Cerebellar cortex (tissue), 1 donor: Measurements from ENCODE around the gene LGALS9C.
"Not testable (repeated sequence)": the region's sequence is repeated elsewhere in the genome, so short reads cannot be mapped to it uniquely, and the experiment has no call there.

Experiments used
- DNase-seq: peaks from one replicate; pipeline ENCODE4 v3.0.0-alpha.2; 2015; ENCODE audit warnings: low spot score

LGALS9C gene

DNA sequence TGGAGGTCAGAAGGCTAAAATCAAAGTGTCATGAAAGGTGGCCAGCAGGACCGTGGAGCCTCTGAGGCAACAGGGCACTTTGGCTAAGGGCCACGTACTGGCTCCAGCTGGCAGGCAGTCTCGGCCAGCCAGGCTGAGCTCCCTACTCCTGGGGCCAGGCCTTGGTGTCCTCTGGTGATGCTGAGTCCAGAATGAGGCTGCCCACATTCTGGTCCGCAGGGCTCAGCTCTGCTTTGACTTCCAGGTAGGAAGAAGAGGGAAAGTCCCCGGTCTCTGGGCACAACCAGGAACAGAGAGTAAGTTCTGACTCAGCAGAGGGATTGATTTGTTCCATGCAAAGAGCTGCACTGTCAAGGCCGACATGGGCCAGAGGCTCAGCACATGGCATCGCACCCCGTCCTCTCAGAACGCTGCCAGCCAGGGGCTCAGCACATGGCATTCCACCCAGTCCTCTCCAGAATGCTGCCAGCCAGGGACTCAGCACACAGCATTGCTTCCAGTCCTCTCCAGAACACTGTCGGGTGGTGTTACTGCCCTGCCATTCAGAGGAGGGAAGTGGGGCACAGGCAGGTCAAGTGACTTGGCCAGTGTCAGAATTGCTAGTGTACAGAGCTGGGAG lies 2.5 kb downstream of the LGALS9C start:
- not testable (repeated sequence) for DNase-seq

DNA sequence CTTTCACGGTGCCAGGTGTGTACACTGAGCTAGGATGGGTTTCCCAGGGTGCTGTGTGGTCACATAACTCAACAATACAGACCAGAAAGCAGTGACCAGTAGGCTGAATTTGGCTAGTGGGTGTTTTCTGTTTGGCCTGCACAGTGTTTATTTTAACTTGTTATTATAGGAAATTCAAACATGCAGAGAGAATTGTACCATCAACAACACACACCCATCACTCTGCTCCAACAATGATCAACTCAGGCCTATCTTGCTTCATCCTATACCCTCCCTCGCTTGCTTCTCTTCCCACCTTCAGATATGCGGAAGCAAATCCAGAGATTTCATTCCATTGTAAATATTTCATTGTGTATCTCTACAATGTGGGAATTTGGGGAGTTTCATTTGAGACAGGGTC lies 5.2 kb downstream of the LGALS9C start:
- DNase-seq, result not testable (repeated sequence)

DNA sequence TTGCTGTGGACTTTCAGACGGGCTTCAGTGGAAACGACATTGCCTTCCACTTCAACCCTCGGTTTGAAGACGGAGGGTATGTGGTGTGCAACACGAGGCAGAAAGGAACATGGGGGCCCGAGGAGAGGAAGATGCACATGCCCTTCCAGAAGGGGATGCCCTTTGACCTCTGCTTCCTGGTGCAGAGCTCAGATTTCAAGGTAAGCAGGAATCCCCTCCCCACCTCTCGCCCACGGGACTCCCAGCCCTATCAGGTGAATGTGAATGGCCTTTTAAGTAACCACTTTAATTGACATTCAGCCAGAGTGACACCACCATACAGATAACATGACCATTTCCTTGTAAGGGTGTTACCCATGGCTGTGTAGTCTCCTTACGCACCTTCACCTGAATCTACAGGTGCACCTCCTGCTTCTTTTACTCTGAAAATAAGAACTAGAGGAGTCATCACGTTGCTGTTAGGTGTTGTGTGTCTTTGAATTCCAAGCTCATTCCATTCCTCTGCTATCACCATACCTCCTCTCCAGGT lies 9.4 kb downstream of the LGALS9C start:
- not testable (repeated sequence) for DNase-seq

DNA sequence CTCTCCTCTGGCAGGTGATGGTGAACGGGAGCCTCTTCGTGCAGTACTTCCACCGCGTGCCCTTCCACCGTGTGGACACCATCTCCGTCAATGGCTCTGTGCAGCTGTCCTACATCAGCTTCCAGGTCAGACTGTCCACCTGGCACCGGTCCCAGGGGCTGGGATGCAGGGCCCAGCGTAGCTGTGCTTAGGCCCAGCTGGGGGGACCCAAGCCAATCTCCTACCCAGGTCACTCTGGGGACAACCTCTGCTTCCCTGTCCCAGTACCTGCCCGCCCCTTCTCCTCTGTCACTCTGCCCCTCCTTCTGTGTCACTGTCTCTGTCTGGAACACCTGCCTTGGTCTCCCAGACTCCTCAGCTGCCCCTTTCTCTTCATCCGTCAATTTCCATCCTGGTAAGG lies 11.0 kb downstream of the LGALS9C start:
- not testable (repeated sequence) for DNase-seq

DNA sequence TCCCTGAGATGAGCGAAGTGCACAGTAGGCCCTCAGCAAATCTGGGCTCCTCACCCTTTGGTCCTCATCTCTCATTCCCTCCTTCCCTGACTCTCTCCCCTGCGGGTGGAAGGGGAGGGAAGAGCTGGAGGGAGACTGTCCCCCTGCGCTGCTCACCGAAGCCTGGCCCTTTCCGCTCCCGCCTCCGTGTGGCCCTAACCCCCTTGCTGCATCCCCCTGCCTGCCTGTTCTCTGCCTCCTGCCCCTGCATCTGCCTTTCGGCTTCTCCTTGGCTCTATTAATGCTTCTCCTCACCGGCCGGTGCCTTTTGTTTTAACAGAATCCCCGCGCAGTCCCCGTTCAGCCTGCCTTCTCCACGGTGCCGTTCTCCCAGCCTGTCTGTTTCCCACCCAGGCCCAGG lies 12.0 kb downstream of the LGALS9C start:
- not testable (repeated sequence) for DNase-seq

DNA sequence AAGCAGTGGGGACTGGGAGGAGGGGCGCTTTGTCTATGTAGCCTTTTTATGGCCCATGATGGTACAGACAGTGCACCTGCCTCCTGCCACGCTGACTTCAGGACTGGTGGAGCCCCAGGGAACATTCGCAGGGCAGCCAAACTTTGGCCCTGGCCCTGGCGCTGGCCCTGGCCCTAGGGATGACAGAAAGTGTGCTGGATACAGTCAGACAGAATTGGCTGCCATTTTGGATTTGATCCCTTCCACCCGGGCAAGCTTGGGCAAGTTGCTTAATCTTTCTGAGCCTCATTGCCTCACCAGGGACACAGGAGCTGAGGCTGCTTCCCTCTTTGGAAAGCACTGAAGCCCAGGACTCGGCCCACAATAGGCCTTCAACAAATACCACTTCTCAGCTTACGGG lies 13.4 kb downstream of the LGALS9C start:
- not testable (repeated sequence) for DNase-seq

DNA sequence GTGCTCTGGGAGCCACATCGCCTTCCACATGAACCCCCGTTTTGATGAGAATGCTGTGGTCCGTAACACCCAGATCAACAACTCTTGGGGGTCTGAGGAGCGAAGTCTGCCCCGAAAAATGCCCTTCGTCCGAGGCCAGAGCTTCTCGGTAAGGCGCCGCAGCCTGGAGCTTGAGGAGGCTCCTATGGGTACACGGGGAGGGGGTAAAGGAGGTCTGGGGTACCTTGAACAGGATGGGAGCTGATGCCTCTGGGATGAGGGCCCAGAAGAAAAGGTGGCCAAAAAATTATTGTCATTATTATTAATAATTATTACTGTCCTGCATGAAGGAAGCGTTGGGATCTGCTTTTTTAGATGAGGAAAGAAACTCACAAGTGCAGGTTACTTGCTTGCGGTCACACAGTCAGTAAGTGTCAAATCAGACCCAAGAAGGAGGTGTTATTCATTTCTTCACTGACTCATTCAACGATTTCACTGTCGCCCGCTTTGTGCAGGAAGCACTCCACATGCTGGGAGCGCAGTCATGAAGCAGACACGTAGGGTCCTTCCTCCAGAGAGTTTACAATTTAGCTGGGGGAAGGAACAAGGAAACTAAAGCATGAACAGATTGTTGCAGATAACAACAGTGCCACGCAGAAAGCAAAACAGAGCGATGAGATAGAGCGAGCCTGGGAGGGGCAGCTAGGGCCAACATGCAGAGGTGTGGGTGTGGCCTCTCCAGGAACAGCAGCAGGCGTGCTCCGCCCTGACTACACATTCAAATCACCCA lies 16.3 kb downstream of the LGALS9C start:
- not testable (repeated sequence) for DNase-seq

DNA sequence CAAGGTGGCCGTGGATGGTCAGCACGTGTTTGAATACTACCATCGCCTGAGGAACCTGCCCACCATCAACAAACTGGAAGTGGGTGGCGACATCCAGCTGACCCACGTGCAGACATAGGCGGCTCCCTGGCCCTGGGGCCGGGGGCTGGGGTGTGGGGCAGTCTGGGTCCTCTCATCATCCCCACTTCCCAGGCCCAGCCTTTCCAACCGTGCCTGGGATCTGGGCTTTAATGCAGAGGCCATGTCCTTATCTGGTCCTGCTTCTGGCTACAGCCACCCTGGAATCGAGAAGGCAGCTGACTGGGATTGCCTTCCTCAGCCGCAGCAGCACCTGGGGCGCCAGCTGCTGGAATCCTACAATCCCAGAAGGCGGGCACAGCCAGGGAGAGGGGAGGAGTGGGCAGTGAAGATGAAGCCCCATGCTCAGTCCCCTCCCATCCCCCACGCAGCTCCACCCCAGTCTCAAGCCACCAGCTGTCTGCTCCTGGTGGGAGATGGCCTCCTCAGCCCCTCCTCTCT lies 17.7 kb downstream of the LGALS9C start:
- not testable (repeated sequence) for DNase-seq

DNA sequence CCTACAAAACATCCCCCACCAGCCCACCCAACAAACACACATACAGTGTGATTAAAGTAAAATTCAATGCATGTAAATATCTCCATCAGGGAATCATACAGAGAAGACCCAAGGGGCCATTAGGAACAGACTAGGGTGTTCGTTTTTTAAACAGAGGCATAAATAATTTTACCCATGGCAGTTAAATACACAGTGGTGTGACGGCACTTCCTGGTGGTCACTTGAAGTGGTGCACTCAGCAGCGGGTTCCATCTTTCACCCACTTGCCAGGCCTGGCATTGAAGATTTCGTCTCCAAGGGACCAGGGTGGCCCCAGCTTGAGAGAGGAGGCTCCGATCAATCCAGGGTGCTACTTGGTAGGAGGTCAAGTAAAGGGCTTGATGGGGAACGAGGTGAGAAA lies 20.5 kb downstream of the LGALS9C start:
- not testable (repeated sequence) for DNase-seq

DNA sequence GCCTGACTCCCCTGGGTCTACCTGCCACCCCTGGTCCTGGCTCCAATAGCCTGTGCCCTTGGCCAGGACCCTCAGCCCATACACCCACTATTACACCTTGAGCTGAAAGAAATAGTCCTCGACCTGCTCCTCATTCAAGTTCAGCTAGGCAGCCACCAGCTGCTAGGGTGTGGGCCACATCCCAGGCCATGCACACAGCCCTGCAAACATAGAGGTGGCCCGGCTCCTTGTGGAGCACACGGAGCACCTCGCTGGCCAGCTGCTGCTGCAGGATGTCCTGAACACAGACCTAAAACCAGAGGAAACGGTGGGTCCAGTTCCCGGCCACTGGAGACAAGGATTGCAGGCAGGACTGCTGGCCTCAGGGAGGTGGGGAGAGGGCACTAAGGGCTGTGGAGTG lies 22.5 kb downstream of the LGALS9C start:
- DNase-seq, result not testable (repeated sequence)

DNA sequence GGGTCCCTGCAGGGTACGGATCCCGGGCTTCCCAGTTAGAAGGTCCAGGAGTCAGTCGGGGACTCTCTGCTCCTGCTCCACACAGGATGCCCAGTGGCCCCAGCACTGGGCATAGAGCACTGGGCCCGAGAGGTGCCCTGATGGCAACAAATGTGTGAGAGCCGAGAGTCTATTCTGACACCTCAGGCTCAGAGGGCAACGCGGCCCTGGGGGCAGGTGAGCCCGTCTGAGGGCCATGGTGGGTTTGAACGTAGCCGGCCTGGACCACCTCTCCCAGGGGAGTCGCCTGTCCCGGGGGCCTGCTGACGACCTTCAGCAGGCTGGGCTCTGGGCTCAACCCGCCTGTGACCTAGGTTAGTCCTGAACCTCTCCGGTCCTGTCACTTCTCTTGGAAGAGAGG lies 23.2 kb downstream of the LGALS9C start:
- not testable (repeated sequence) for DNase-seq

DNA sequence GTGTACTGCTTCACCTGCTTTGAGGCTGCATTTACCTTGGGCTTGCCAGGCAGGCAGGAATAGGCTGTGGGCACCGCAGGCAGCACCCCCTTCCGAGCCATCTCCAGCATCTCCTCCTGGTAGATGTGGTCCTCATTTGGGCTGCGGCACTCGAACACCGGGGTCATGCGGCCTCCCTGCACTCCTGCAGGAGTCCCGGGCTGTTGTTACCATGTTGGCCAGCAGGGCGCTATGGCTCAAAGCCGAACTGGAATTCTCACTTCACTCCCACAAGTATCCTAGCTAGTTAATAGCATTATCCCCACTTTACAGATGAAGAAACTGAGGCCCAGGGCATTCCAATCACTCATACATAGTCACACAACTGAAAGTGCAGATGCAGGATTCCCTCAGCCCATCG lies 23.7 kb downstream of the LGALS9C start:
- DNase-seq, result not testable (repeated sequence)

DNA sequence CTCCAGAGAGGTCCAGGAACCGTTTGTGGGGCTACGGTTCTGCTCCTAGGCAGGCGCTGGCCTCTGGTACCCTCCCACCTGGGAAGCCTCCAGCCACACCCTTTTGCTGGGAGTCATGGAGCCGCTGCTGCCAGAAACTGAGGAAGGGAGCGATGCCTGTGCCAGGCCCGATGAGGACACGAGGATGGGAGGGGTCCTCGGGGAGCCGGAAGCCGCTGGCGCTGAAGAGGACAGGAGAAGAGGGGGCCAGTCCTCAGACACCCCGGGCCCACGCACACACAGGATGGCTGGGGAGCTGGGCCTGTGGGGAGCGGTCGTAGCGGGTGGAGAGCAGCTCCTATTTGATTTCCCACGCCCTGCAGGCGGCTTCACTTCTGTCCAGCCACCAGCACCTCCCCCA lies 24.2 kb downstream of the LGALS9C start:
- not testable (repeated sequence) for DNase-seq

DNA sequence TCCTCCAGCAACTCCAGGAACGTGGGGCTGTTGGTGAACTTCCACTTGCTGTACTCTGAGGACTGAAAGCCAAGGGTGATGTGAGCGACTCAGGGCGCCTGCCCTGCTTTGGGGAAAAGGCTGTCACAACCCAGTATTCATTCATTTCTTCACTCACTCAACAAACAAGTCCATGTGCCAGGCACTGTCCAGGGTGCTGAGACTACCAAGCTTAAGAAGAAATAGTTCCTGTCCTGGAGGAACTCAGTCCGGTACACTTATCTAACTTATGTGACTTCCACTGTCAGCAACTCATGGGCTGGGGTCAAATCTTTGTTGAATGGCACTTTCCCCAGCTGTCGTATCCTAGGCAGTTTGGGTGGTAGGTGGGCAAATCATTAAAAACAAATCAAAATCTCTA lies 26.6 kb downstream of the LGALS9C start:
- not testable (repeated sequence) for DNase-seq

DNA sequence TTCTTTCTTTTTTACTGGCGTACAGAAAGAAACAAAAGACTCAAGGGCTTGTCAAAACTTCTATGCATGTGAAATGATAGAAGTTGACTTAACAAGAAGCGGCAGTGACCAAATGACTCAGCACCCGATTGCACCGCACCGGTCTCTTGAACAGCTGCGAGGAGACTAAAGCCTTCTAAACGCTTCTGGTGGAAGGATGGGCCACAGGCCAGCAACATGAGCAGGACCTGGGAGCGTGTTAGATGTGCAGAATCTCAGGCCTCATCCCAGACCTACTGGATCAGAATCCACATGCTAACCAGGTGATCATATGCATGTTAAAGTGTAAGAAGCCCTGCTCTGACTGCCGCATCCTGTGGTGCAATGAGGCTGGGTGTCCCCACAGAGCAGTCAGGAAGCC lies 31.1 kb downstream of the LGALS9C start:
- not testable (repeated sequence) for DNase-seq

DNA sequence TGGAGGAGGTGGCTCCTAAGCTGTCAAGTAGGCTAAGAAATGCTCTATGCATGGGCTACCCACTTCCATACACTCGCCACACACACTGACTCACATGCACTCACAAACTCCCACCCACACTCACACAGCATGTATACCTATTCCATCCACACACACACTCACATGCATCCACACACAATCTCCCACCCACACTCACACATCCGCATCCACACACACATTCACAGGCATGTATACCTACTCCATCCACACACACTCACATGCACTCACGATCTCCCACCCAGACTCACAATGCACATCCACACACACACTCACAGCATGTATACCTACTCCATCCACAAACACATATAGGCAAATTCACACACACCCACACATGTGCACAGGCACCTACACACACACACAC lies 32.1 kb downstream of the LGALS9C start:
- not testable (repeated sequence) for DNase-seq

DNA sequence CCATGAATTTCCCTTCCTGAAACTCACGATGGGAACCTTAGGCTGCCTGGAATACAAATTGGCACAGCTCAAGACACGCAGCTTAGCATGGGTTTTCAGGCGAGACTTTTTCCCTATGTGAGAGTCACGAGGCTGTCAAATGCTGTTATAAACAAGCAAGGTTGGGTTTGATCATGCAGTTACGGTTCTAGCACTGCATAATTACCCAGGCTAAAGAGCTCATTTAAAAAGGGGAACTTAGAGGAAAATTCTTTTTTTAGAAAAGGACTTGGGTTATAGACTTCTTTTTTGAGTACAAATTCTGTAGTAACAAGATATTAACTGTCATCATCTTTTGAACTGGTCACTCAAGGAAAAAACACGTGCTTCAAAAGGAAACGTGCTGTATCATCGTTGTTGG lies 44.5 kb downstream of the LGALS9C start:
- not testable (repeated sequence) for DNase-seq

DNA sequence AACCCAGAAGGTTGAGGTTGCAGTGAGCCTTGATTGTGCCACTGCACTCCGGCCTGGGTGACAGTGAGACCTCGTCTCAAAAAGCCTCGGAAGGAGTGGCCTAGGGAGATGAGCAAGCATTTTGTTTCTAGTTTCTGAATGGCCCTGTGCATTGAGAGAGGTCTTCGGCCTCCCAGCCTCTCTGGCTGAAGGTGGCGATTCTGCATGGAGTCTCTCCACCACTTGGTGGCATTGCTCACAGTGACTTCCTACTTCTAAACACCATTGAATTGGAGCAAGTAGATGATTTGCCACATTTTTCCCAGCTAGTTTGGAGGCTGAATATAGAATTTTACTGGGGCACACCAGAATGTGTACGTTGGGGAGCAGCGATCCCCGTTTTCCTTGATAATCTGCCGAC lies 48.4 kb downstream of the LGALS9C start:
- not testable (repeated sequence) for DNase-seq

DNA sequence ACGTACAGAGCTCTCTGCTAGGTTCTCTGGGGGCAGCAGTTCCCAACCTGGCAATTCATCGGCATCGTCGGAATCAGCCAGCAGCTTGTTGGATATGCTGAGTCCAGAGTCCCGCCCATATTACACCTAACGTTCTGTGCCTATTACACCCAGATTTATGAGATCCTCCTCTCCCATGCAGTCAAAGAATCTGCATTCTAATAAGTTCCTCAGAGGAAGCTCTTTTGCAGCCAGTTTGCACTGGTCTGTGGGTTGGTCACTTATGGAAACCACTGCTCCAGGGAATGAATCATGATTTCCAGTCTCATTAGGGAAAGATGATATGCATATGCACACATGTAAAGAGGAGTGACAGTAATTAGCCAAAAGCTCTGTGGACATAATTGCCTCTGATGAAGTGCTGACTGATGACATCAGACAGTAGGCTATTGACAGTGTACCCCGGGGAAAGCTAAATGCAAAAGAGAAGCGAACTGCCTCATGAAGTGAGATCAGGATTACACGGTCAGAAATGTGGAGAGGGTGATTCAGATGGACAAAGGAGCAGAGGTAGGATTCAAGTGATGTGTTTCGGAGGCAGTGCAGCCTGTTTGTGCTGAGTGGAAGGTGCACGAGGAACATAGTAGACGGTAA lies 49.7 kb downstream of the LGALS9C start:
- not testable (repeated sequence) for DNase-seq

DNA sequence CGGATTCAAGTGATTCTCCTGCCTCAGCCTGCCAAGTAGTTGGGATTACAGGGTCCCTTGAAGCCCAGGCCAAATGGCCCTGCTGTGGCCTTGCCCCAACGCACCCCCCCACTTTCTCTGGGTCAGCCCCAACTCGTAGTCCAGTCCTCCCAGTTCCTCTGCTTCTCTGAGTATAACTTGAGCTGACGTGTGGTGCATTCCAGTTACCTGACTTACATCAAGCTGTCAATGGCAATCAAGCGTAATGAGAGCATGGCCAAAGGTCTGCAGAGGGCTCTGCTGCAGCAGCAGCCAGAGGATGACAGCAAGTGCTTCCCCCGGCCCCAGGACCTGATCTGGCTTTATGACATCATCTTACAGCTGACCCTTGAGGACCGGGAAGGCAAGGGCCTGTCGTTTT lies 50.8 kb downstream of the LGALS9C start:
- DNase-seq, result not testable (repeated sequence)

DNA sequence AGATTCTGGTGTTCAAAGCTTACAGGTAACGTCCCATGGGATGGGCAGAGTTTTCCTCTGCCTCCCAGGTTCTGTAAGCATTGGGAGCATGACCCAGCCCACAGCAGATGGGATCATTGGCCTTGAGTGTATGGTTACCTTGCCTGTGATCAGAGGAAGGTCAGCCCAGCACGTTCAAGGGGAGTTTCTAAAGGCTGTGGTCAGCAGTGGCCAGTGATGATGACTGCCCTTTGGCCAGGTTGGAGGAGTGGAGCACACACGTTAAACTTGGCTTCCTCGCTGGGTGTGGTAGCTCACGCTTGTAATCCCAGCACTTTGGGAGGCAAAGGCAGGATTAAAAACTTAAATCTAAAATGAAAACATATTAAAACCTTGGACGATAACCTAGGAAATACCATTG lies 51.8 kb downstream of the LGALS9C start:
- not testable (repeated sequence) for DNase-seq

DNA sequence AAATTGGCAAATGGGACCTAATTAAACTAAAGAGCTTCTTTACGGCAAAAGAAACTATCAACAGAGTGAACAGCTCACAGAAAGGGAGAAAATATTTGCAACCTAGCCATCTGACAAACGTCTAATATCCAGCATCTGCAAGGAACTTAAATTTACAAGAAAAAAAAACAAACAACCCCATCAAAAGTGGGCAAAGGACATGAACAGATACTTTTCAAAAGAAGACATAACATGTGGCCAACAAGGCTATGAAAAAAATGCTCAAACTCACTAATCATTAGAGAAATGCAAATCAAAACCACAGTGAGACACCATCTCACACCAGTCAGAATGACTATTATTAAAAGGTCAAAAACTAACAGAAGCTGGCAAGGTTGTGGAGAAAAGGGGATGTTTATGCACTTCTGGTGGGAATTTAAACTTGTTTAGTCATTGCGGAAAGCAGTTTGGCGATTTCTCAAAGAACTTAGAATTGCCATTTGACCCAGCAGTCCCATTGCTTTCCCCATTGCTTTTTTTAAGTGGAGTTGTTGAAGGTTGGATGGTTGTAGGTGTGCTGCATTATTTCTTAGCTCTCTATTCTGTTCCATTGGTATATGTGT lies 52.4 kb downstream of the LGALS9C start:
- DNase-seq, result not testable (repeated sequence)
